ENCODE results near the gene CLPX. TPM values are rescaled to one million over a fixed set of nuclear protein-coding genes. Genes with fewer than 3 reads are reported as not detected.
A peak's percentile ranks its signal among the peaks of the same experiment; 100 is the strongest.
"Not testable (repeated sequence)": the region's sequence is repeated elsewhere in the genome, so short reads cannot be mapped to it uniquely, and the experiment has no call there.

The CLPX gene
- total RNA-seq, 1 donor from 2014 or later: 72.6 TPM

DNA sequence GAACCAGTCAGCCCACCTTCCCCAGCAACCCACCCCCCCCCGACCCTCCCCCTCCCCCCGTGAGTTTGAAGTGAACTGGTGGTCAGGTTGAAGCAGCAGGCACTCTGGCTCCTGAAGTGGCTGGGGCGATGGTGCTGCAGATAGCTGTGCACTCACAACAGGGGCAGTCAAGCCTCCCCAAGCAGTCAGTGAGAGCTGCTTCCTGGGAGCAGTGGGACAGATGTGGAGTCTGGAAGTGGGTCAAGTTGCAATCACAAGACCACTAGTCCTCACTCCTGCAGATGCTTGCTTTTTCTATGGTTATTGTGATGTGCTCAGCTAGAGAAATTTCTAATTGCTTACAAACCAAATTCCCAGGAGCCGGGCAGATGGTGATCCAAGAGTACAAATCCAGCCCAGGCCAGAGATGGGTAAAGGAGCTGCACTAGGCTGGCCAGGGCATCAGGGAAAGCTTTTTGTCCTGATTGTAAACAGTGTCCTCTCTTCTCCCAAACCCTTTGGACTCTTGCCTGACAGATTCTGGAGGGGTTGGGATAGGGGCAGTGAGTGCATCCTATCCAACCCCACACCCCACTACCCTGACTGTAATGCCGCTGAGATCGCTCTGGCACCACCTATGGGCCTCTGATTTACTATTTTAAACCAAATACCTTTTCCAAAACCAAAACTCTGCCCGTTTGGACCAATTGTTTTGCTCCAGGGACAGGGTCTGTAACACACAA is 9.8 kb upstream of the CLPX start:
- Mint-ChIP-seq H3K36me3 (no peaks in the 10 kb centered on the region), H3K27me3 (ENCODE audit: insufficient read depth, low read depth) (peaks cover 9% of the 10 kb centered on the region), H3K9me3 (no peaks in the 10 kb centered on the region), H3K27ac (no peak overlapping the region), H3K4me1 (peaks cover 6% of the 10 kb centered on the region), H3K4me3 (no peak overlapping the region)
- H3K36me3 ChIP-seq: no peaks in the 10 kb centered on the region
- no peak overlapping the region for H3K4me2 ChIP-seq
- no peak overlapping the region for H3K9ac ChIP-seq
- H3K4me1 ChIP-seq: no peaks in the 10 kb centered on the region
- TF ChIP-seq, protein P1, sequence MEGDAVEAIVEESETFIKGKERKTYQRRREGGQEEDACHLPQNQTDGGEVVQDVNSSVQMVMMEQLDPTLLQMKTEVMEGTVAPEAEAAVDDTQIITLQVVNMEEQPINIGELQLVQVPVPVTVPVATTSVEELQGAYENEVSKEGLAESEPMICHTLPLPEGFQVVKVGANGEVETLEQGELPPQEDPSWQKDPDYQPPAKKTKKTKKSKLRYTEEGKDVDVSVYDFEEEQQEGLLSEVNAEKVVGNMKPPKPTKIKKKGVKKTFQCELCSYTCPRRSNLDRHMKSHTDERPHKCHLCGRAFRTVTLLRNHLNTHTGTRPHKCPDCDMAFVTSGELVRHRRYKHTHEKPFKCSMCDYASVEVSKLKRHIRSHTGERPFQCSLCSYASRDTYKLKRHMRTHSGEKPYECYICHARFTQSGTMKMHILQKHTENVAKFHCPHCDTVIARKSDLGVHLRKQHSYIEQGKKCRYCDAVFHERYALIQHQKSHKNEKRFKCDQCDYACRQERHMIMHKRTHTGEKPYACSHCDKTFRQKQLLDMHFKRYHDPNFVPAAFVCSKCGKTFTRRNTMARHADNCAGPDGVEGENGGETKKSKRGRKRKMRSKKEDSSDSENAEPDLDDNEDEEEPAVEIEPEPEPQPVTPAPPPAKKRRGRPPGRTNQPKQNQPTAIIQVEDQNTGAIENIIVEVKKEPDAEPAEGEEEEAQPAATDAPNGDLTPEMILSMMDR (IDR thresholded peaks at IDR 0.05): peak; percentile 6
- TF ChIP-seq EZH2 (IDR thresholded peaks at IDR 0.05) (no peak), EZH2phosphoT487 (IDR thresholded peaks at IDR 0.05) (no peak)
- H3K79me2 ChIP-seq (ENCODE audit: low read depth): no peaks in the 10 kb centered on the region
- no peak overlapping the region for H2AFZ ChIP-seq (replicated peaks)
- no peak overlapping the region for H3K27ac ChIP-seq
- no peaks in the 10 kb centered on the region for H3K9me3 ChIP-seq (ENCODE audit: low read depth)
- DNase-seq (ENCODE audit: low spot score): peak; percentile 7
- H4K20me1 ChIP-seq (ENCODE audit: low read depth): no peaks in the 10 kb centered on the region
- no peak overlapping the region for H3K4me3 ChIP-seq
- H3K27me3 ChIP-seq: no peaks in the 10 kb centered on the region
- no peaks in the 10 kb centered on the region for H3F3A ChIP-seq (ENCODE audit: low read depth)

GRCh38 chr15:65192016-65192415 is 6.9 kb upstream of the CLPX start:
- H3K9me3 Mint-ChIP-seq: no peaks in the 10 kb centered on the region
- H3K79me2 ChIP-seq (ENCODE audit: low read depth): no peaks in the 10 kb centered on the region
- no peaks in the 10 kb centered on the region for H4K20me1 ChIP-seq (ENCODE audit: low read depth)
- H3K9ac ChIP-seq: no peak overlapping the region
- no peaks in the 10 kb centered on the region for H3K36me3 ChIP-seq
- no peaks in the 10 kb centered on the region for H3K27me3 ChIP-seq
- no peak overlapping the region for H3K4me3 Mint-ChIP-seq
- no peaks in the 10 kb centered on the region for H3K9me3 ChIP-seq (ENCODE audit: low read depth)
- H3K36me3 Mint-ChIP-seq: no peaks in the 10 kb centered on the region
- no peaks in the 10 kb centered on the region for H3K4me1 ChIP-seq
- H3K27ac ChIP-seq: no peak overlapping the region
- no peak overlapping the region for H2AFZ ChIP-seq (replicated peaks)
- no peak overlapping the region for H3K4me3 ChIP-seq
- DNase-seq (ENCODE audit: low spot score): no peak
- H3K4me1 Mint-ChIP-seq: peaks cover 10% of the 10 kb centered on the region
- H3K27me3 Mint-ChIP-seq (ENCODE audit: insufficient read depth, low read depth): peaks cover 6% of the 10 kb centered on the region
- H3F3A ChIP-seq (ENCODE audit: low read depth): no peaks in the 10 kb centered on the region
- no peak overlapping the region for H3K4me2 ChIP-seq
- peak overlapping the region; percentile 12 for H3K27ac Mint-ChIP-seq
- no peak for TF ChIP-seq EZH2phosphoT487 (IDR thresholded peaks at IDR 0.05)
- no peak for TF ChIP-seq EZH2 (IDR thresholded peaks at IDR 0.05)
- TF ChIP-seq, protein P1 (IDR thresholded peaks at IDR 0.05): no peak

DNA sequence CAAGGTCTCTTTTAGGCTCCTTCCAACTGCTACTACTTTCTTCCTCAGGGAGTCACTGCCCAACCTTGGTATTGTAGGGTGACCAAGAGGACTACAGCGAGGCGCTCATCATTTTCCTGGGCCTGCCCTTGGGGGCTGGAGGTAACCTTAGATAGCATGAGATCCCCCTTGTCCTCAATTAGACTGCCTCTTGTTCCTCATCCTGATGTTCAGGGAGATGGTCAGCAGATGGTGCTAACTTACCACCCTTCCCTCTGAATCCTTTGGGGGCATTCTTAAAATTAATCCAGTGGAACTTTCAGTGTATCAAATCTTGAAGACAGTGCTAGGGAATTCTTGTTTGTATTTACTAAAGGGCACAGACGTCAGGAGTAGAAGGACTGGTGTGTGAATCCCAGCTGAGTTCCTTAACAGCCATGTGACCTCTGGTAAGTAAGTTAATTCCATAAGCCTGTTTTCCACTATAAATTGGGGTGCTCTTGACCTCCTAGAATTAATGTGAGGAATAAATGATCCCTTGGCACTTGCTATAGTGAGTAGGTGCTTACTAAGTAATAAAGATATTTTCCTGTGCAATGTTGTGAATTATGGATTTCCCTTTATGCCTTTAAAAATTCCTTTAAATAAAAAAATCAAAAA is 4.1 kb upstream of the CLPX start:
- no peaks in the 10 kb centered on the region for H4K20me1 ChIP-seq (ENCODE audit: low read depth)
- peak; percentile 70 for DNase-seq (ENCODE audit: low spot score)
- peaks cover 5% of the 10 kb centered on the region for H3F3A ChIP-seq (ENCODE audit: low read depth)
- no peak overlapping the region for H3K4me2 ChIP-seq
- peaks cover 8% of the 10 kb centered on the region for H3K79me2 ChIP-seq (ENCODE audit: low read depth)
- Mint-ChIP-seq H3K9me3 (no peaks in the 10 kb centered on the region), H3K27me3 (ENCODE audit: insufficient read depth, low read depth) (peaks cover 6% of the 10 kb centered on the region), H3K27ac (peak overlapping the region; percentile 78), H3K4me1 (peaks cover 17% of the 10 kb centered on the region), H3K4me3 (no peak overlapping the region), H3K36me3 (no peaks in the 10 kb centered on the region)
- H3K4me1 ChIP-seq: no peaks in the 10 kb centered on the region
- no peaks in the 10 kb centered on the region for H3K27me3 ChIP-seq
- no peak overlapping the region for H3K9ac ChIP-seq
- H3K4me3 ChIP-seq: no peak overlapping the region
- no peak overlapping the region for H3K27ac ChIP-seq
- no peak overlapping the region for H2AFZ ChIP-seq (replicated peaks)
- TF ChIP-seq, protein P1 (IDR thresholded peaks at IDR 0.05): peak; percentile 87
- TF ChIP-seq EZH2 (IDR thresholded peaks at IDR 0.05) (no peak), EZH2phosphoT487 (IDR thresholded peaks at IDR 0.05) (no peak)
- H3K9me3 ChIP-seq (ENCODE audit: low read depth): no peaks in the 10 kb centered on the region
- no peaks in the 10 kb centered on the region for H3K36me3 ChIP-seq

GRCh38 chr15:65188472-65188871 is 3.3 kb upstream of the CLPX start:
- H3K4me3 Mint-ChIP-seq; DNase-seq (ENCODE audit: low spot score); H3F3A ChIP-seq (ENCODE audit: low read depth); H3K9me3 Mint-ChIP-seq; H4K20me1 ChIP-seq (ENCODE audit: low read depth); H3K36me3 ChIP-seq; H3K9ac ChIP-seq; H3K4me3 ChIP-seq; H3K4me2 ChIP-seq; H3K27ac Mint-ChIP-seq; H3K27me3 ChIP-seq; H2AFZ ChIP-seq (replicated peaks); H3K4me1 ChIP-seq; H3K27ac ChIP-seq; H3K36me3 Mint-ChIP-seq; H3K27me3 Mint-ChIP-seq (ENCODE audit: insufficient read depth, low read depth); H3K9me3 ChIP-seq (ENCODE audit: low read depth): not testable (repeated sequence)
- H3K4me1 Mint-ChIP-seq: peaks cover 19% of the 10 kb centered on the region
- H3K79me2 ChIP-seq (ENCODE audit: low read depth): peaks cover 16% of the 10 kb centered on the region
